Fibroblast of pulmonary artery (primary cell): Measurements from ENCODE around the gene VCL.

Source experiments
- DNase-seq: peaks from one replicate; pipeline ENCODE4 v3.0.0-alpha.2; 2010; ENCODE audit warnings: low read depth
- H3K4me3 ChIP-seq: replicated peaks from 2 replicates; pipeline ENCODE4 v1.5.1; 2011; ENCODE audit warnings: low read depth, mild to moderate bottlenecking, control low read depth, low read length, moderate library complexity
- CTCF ChIP-seq: IDR thresholded peaks from 2 replicates; pipeline ENCODE4 v1.5.1; 2011; ENCODE audit warnings: mild to moderate bottlenecking, control low read depth, low read length, inconsistent platforms; ENCODE audit errors: missing control alignments

VCL gene

GRCh38 chr10:73967022-73967429, 30.9 kb upstream of the VCL start:
- no peak overlapping the region for H3K4me3 ChIP-seq
- no peak for TF ChIP-seq CTCF

GRCh38 chr10:73967544-73967943, 30.4 kb upstream of the VCL start:
- no peak for DNase-seq
- TF ChIP-seq CTCF: no peak
- H3K4me3 ChIP-seq: no peak overlapping the region

More at GRCh38 chr10:73967022-73967429, 30.9 kb upstream of the VCL start:
- no peak for DNase-seq

- peak; percentile 34 for DNase-seq
- no peak for TF ChIP-seq CTCF
- no peak overlapping the region for H3K4me3 ChIP-seq
Observed at GRCh38 chr10:73968098-73968521, 29.8 kb upstream of the VCL start.

GRCh38 chr10:73969224-73969841, 28.6 kb upstream of the VCL start:
- DNase-seq: peak; percentile 56
- no peak for TF ChIP-seq CTCF
- no peak overlapping the region for H3K4me3 ChIP-seq

GRCh38 chr10:73970845-73971244, 27.1 kb upstream of the VCL start:
- TF ChIP-seq CTCF: no peak
- no peak for DNase-seq
- H3K4me3 ChIP-seq: no peak overlapping the region

- no peak for TF ChIP-seq CTCF
Observed at GRCh38 chr10:73971636-73972354, 26.1 kb upstream of the VCL start.

GRCh38 chr10:73973427-73973826, 24.5 kb upstream of the VCL start:
- no peak for TF ChIP-seq CTCF
- H3K4me3 ChIP-seq: no peak overlapping the region
- no peak for DNase-seq

More at GRCh38 chr10:73971636-73972354, 26.1 kb upstream of the VCL start:
- DNase-seq: no peak
- H3K4me3 ChIP-seq: no peak overlapping the region
